Activated T-cell treated with anti-CD3 and anti-CD28 coated beads, Interleukin-2, amount 50 U/mL, for 1 hour (primary cell): ENCODE results near the gene SP100.
"Not testable (repeated sequence)": the region's sequence is repeated elsewhere in the genome, so short reads cannot be mapped to it uniquely, and the experiment has no call there.

Experiments used
- DNase-seq: peaks from one replicate; pipeline ENCODE4 v3.0.0-alpha.2; 2020

The SP100 gene

GRCh38 chr2:230416061-230416721, at the start of gene SP100:
Gene SP100 (plus strand): TSS chr2:230416201. CDS start chr2:230416297, 96 bp downstream.
- peak; percentile 72 for DNase-seq

- no peak for DNase-seq
Observed at GRCh38 chr2:230382108-230382507, 33.9 kb upstream of the SP100 start.

GRCh38 chr2:230383453-230383852, 32.5 kb upstream of the SP100 start:
- DNase-seq: no peak

GRCh38 chr2:230384986-230385385, 31.0 kb upstream of the SP100 start:
- no peak for DNase-seq

- DNase-seq: no peak
Observed at GRCh38 chr2:230394301-230394700, 21.7 kb upstream of the SP100 start.

- DNase-seq: not testable (repeated sequence)
Observed at GRCh38 chr2:230398698-230399097, 17.3 kb upstream of the SP100 start.

DNA sequence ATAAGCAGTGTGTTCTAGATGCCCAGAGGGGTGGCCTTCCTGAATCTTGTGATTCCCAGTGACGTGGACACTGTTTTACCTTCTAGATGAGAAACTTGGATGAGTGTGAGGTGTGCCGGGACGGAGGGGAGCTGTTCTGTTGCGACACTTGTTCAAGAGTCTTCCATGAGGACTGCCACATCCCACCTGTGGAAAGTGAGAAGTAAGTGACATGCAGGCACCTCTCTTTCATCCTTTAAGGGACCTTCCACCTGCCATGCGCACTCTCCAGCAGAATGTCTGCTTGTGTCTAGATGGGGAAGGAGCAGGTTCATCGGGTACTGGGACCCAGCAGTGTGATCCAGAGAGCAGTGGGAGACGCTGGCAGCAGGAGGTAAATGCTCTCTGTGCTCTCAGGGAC, 16.0 kb upstream of the SP100 start:
- DNase-seq: no peak

- DNase-seq: no peak
Observed at GRCh38 chr2:230400454-230400853, 15.5 kb upstream of the SP100 start.

GRCh38 chr2:230401026-230401425, 15.0 kb upstream of the SP100 start:
- not testable (repeated sequence) for DNase-seq

- no peak for DNase-seq
Observed at GRCh38 chr2:230403746-230404145, 12.3 kb upstream of the SP100 start.

- no peak for DNase-seq
Observed at GRCh38 chr2:230405824-230406223, 10.2 kb upstream of the SP100 start.

DNA sequence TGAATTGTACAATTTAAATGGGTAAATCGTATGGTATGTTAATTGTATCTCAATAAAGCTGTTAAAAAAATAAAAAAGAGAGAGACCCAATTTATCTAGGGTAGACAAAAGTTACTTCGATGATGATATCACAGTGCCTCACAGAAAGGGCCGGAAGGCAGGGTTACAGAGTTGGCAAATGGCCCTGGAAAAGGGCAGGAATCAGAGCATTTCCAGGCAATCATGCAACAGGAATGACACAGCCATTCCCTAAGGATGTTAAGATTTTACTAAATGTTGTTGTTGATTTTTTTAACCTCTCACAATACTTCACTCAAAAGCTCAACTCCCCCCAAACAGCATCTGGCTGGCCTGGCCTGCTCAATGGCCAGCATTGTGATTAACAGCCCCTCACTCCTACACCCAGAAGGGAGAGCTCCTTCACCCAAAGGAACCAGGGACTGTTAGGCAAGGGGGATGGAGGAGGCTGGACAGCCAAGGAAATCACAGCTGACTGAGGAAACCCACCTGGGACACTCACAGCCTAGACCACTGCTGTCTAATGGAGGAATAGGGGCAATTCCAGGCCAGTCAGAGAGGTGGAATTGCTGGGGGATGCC, 7.7 kb upstream of the SP100 start:
- DNase-seq: no peak

- not testable (repeated sequence) for DNase-seq
Observed at GRCh38 chr2:230409316-230409715, 6.7 kb upstream of the SP100 start.

DNA sequence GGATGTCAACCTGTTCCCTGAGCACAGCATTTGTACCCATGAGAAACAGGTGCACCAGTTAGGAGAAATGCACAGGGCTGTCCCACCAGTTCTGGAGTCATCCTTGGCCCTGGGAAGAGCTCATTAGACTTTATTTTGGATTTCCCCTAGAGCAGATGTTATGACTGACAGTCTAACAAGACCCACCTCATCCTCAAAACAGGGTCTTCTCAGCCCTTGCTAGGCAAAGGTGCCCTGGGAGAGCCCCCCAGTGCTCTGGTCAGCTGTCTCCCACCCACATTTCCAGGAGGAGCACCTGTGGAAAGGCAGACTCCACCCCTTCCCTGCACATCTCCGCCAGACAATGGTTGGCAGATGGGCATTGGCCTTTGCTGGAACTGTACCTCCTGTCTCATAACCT, 5.7 kb upstream of the SP100 start:
- no peak for DNase-seq

- no peak for DNase-seq
Observed at GRCh38 chr2:230410861-230411569, 5.0 kb upstream of the SP100 start.

GRCh38 chr2:230411570-230412370, 4.2 kb upstream of the SP100 start:
- DNase-seq: peak; percentile 71

DNA sequence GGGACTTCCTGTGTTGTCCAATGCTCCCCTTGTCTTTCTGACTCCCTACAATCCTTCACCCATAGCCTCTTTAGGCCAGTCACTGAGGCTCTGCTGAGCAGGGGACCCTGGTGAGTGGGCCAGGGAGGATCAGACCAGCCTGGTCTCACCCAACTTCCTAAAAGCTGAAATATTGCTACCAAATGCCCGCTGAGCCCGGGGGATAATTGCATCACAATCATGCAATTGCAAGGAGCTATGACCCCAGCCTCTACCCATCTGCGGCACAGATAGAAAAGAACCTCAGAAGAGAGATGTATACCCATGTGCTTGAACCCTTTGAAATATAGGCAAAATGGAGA, 3.7 kb upstream of the SP100 start:
- no peak for DNase-seq

DNA sequence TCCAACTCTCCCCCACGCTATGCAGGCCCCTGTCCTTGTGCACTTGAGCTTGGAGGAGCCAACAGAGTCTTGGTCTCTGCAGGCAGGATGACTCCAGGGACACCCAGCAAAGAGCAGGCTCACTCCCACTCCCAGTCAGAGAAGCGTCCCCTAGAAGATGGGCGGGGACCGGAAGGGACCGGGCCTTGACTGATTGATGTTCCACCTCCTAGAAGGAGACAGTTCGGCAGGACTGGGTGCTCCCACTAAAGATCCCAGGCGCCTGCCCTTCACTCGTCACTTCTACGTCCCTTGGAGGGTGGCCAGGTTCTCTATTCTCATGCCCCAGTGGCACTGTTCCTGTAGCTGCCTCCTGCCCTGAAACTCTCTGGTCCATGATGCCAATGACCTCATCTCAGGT, 3.2 kb upstream of the SP100 start:
- DNase-seq: no peak

DNA sequence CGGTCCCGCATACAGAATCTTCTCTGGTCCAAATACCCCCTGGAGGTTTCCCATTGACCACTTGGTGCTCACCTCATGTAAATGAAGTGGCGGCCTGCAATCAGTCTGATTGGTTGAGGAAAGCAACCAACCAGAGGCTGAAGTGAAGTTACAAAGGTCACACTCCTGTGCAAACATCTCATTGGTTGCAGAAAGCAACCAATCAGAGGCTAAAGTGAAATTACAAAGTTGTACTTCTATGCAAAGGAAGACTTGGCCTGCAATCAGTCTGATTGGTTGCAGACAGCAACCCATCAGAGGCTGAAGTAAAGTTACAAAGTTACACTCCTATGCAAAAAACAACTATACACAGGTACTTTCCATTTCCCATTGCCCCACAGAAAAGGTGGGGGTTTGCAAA, 2.5 kb upstream of the SP100 start:
- DNase-seq: no peak

DNA sequence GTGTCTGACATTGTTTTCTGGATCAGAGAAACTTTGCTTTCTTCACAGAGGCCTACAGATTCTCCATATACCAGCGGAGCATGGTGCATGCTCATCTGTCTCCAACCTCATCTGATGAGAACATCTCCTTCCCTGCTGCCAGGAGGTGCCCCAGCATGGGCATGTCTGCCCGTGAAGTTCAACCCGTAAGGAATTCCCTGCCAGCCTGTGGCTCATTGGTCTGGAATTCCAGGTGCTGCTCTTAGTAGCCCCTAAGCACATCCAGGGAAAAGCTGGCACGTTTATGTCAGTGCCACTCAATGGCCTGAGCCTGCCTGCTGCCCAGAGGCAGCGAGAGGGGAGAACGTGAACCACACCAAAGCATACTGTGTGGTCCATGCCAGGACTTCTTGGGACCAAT, 1.7 kb upstream of the SP100 start:
- no peak for DNase-seq

GRCh38 chr2:230417436-230417835, 1.4 kb downstream of the SP100 start:
- DNase-seq: no peak

DNA sequence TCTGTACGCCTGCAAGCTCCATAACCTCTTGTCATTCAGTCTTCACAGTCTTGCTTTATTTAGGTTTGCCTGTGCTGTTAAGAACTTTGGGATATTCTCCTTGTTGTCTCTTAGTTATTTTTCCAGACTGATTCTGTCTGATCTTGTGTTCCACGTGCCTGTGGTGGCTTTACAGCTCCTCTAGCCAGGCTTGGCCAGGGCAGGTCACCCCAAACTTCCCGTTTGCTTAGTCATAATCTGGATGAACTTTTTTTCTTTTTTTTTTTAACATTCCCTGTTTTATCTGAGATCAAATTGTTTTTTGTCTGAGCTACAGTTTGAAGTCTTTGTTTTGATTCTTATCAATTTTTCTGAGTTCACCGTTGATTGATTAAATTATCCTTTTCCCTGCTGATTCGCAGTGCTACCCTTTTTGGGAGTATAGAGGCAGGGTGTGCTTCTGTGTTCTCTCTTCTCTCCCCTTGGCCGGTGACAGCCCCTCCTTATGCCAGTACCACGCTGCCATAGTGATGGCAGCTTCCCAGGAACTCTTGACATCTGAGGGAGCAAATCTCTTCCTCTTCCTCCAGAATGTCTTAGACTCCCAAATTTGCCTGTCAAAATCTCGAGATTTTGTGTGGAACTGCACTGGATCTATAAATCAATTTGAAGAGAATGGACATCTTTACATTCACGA, 2.5 kb downstream of the SP100 start:
- DNase-seq: no peak

DNA sequence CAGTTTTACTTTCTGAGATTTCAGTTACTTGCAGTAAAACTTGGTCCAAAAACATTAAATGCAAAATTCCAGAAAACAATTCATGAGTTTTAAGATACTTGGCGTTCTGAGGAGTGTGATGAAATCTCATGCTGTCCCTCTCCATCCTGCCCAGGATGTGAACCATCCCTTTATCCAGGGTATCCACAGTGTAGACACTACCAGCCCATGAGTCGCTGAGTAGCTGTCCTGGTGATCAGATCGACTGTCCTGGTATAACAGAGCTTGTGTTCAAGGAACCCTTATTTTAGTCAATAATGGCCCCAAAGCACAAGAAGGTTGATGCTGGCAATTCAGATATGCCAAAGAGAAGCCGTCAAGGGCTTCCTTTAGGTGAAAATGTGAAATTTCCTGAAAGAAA, 3.2 kb downstream of the SP100 start:
- no peak for DNase-seq
